HCT116 (cell line): Measurements from ENCODE around the gene SERPINB8. TPM values are rescaled to one million over a fixed set of nuclear protein-coding genes. Genes with fewer than 3 reads are reported as not detected.

Experiments used
- ATAC-seq: fragments of 200-7000 bp; cut with Tn5 transposase; 2 replicates; pipeline ENCODE4 v1.9.1; 2020; ENCODE audit warnings: mild to moderate bottlenecking, moderate library complexity
- BruUV-seq: library from RNA; stranded (reverse); fragments of 400-500 nt; replicated peaks from 2 replicates; lab custom pipeline; 2021; lab: Mats Ljungman, UMichigan
- CTCF ChIA-PET: fragments of 300-600 bp; sonication (Branson Sonifier 250); formaldehyde crosslinking; loops from one replicate; lab custom pipeline; 2021; ENCODE audit warnings: antibody characterized with exemption; lab: Charles Lee
- POLR2A ChIA-PET: fragments of 300-600, 350-600 bp; sonication (Branson Sonifier 250); formaldehyde crosslinking; loops from one replicate; lab custom pipeline; 2021; ENCODE audit warnings: antibody characterized with exemption; lab: Charles Lee
- RAD21 ChIA-PET, 2 experiments: fragments of 300-600 bp; sonication (Branson Sonifier 250); formaldehyde crosslinking; loops; one replicate each; lab custom pipeline; 2023; ENCODE audit warnings: low total read pairs in 2 of 2; ENCODE audit not compliant: uncharacterized antibody in 2 of 2, unreplicated experiment in 2 of 2, low non-redundant PET in 1 of 2; lab: Charles Lee
- DNase-seq: peaks from one replicate; pipeline ENCODE4 v3.0.0-alpha.2; 2010; ENCODE audit warnings: low read depth, low spot score
- H2AFZ ChIP-seq: fragments of 200-600 bp; shearing (Covaris generic), sonication (generic); 2 replicates; pipeline ENCODE4 v1.6.1; 2017; ENCODE audit warnings: low read depth, mixed run types, mixed read lengths, antibody characterized with exemption, low read length; ENCODE audit not compliant: poor library complexity, severe bottlenecking
- H3K27ac ChIP-seq: 2 replicates; pipeline ENCODE4 v1.5.1; 2012; ENCODE audit warnings: low read depth, low read length
- H3K27me3 ChIP-seq: fragments of 200-600 bp; sonication (generic); 2 replicates; pipeline ENCODE4 v1.6.1; 2016; ENCODE audit warnings: mixed run types, low read length, mixed read lengths; ENCODE audit not compliant: insufficient read depth
- H3K36me3 ChIP-seq, 2 experiments: fragments of 200-500 bp in 1 of 2; fragments of 200-600 bp in 1 of 2; sonication (Bioruptor generic) in 1 of 2; sonication (generic) in 1 of 2; 2 replicates each; pipeline versions ENCODE4 v1.5.1 to v1.6.1; 2014 to 2016; ENCODE audit warnings: low read length in 2 of 2, inconsistent platforms in 1 of 2, mixed read lengths in 1 of 2, mixed run types in 1 of 2; ENCODE audit not compliant: insufficient read depth in 2 of 2, control insufficient read depth in 1 of 2
- H3K4me1 ChIP-seq, 2 experiments: fragments of 200-600 bp in 1 of 2; sonication (generic) in 1 of 2; 2 replicates each; pipeline versions ENCODE4 v1.5.1 to v1.6.1; 2012 to 2017; ENCODE audit warnings: low read length in 2 of 2, inconsistent platforms in 1 of 2, mild to moderate bottlenecking in 1 of 2, mixed read lengths in 1 of 2, mixed run types in 1 of 2, moderate library complexity in 1 of 2; ENCODE audit not compliant: insufficient read depth in 2 of 2, control insufficient read depth in 1 of 2
- H3K4me2 ChIP-seq: fragments of 200-600 bp; sonication (generic); 2 replicates; pipeline ENCODE4 v1.6.1; 2017; ENCODE audit warnings: mixed run types, low read length, mixed read lengths
- H3K4me3 ChIP-seq, 2 experiments: fragments of 200-600 bp in 1 of 2; sonication (generic) in 1 of 2; replicated peaks in 1 of 2; 2 replicates each; pipeline ENCODE4 v1.5.1; 2011 to 2016; ENCODE audit warnings: low read length in 2 of 2, control low read depth in 1 of 2, low read depth in 1 of 2, mild to moderate bottlenecking in 1 of 2, mixed read lengths in 1 of 2, mixed run types in 1 of 2
- H3K79me2 ChIP-seq: fragments of 200-600 bp; sonication (generic); 2 replicates; pipeline ENCODE4 v1.6.1; 2017; ENCODE audit warnings: mild to moderate bottlenecking, mixed run types, low read length, moderate library complexity, mixed read lengths; ENCODE audit not compliant: insufficient read depth
- H3K9ac ChIP-seq: fragments of 200-600 bp; sonication (generic); 2 replicates; pipeline ENCODE4 v1.6.1; 2016; ENCODE audit warnings: low read length, mixed read lengths
- H3K9me2 ChIP-seq: fragments of 200-600 bp; sonication (generic), shearing (Covaris generic); 2 replicates; pipeline ENCODE4 v1.6.1; 2017; ENCODE audit warnings: mixed run types, mild to moderate bottlenecking, moderate library complexity; ENCODE audit not compliant: insufficient read depth
- H3K9me3 ChIP-seq, 2 experiments: fragments of 200-500 bp in 1 of 2; fragments of 200-600 bp in 1 of 2; sonication (Bioruptor generic) in 1 of 2; sonication (generic) in 1 of 2; 2 replicates each; pipeline ENCODE4 v1.6.1; 2014 to 2017; ENCODE audit warnings: low read length in 2 of 2, mixed read lengths in 2 of 2, inconsistent platforms in 1 of 2, low read depth in 1 of 2, mild to moderate bottlenecking in 1 of 2, mixed run types in 1 of 2, moderate library complexity in 1 of 2; ENCODE audit not compliant: control insufficient read depth in 1 of 2, insufficient read depth in 1 of 2
- H4K20me1 ChIP-seq: fragments of 200-600 bp; sonication (generic), shearing (Covaris generic); 2 replicates; pipeline ENCODE4 v1.6.1; 2017; ENCODE audit warnings: mixed run types, mild to moderate bottlenecking, moderate library complexity; ENCODE audit not compliant: insufficient read depth
- CBX3 ChIP-seq: IDR thresholded peaks from 2 replicates; pipeline ENCODE4 v1.6.1; 2012; ENCODE audit warnings: low read depth
- CEBPB ChIP-seq: IDR thresholded peaks from 2 replicates; pipeline ENCODE4 v1.6.1; 2012; ENCODE audit warnings: low read depth
- EGR1 ChIP-seq: IDR thresholded peaks from 2 replicates; pipeline ENCODE4 v1.6.1; 2012; ENCODE audit warnings: low read depth
- POLR2A ChIP-seq: IDR thresholded peaks from 2 replicates; pipeline ENCODE4 v1.7.0; 2011; ENCODE audit warnings: borderline replicate concordance; ENCODE audit not compliant: insufficient read depth, insufficient read length; ENCODE audit errors: extremely low read depth
- SRF ChIP-seq: IDR thresholded peaks from 2 replicates; pipeline ENCODE4 v1.6.1; 2012; ENCODE audit warnings: low read depth
- intact Hi-C: fragments of 100-400 bp; cut with micrococcal nuclease; formaldehyde crosslinking; loops from 2 replicates; pipeline ENCODE4 v1.10.0; 2022
- total RNA-seq: library from RNA; stranded (reverse); gene quantifications from one replicate; pipeline ENCODE4 v1.2.1, GENCODE V29; 2021; ENCODE audit not compliant: unreplicated experiment

SERPINB8 gene
- total RNA-seq, 1 experiment from 2014 or later = 5.9 TPM

DNA sequence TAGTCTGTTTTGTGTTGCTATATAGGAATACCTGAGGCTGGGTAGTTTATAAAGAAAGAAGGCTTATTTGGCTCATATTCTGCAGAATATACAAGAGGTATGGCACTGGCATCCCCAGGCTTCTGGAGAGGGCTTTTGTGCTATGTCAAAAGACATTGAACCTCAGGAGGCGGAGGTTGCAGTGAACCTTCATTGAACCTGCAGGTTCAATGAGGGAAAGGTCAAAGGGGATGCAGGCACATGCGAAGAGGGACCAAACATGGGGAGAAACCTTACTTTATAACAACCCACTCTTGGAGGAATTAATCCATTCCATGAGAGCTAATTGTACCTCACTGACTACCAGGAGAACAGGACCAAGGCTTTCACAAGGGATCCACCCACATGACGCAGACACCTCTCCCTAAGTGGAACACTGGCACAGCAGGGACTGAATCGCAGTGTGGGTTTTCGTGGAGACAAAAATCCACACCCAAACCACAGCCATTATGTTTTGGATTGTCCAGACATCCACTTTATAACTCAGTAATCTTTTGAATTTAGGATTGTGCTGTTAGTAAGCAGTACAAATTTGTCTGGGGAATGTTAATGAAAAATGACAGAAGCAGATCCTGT lies 4.1 kb upstream of the SERPINB8 start:
- DNase-seq (no peak), ATAC-seq (no peak)
- ChIA-PET RAD21 (no interaction called here), POLR2A (no interaction called here), CTCF (no interaction called here)
- Histone ChIP-seq H3K27me3 (no peaks in the 10 kb centered on the region), H3K4me1 (peaks cover 0 to 13% of the 10 kb centered on the region in 2 experiments; a peak in 3 of 4 replicates), H3K9me2 (no peaks in the 10 kb centered on the region), H3K27ac (no peak overlapping the region), H3K36me3 (no peaks in the 10 kb centered on the region), H3K79me2 (no peaks in the 10 kb centered on the region), H2AFZ (no peak overlapping the region), H3K9ac (no peak overlapping the region), H3K9me3 (no peaks in the 10 kb centered on the region), H3K4me3 (no peak overlapping the region), H4K20me1 (no peaks in the 10 kb centered on the region), H3K4me2 (no peak overlapping the region)
- TF ChIP-seq SRF (no peak), CBX3 (no peak), EGR1 (no peak)
- intact Hi-C loops = no loop called here
- BruUV-seq = no TSS peak

DNA sequence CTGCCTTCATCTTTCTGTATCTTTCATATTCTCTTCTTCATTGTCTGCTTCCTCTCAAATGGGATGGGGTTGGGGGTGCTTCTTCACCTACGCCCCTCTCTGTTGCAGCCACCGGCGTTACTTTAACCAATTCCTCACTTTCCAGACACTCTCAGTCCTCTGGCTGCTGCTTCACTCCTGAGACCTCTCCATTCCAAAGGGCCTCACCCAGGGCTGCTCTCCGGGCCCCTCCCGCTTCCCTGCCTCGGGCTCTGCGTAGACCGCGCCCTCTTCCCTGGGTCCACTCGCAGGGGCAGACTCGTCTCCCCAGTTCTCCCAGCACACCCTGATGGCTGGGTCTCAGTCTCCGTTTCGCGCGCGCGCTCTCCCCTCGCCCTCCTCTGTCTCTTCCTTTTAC lies 926 bp downstream of the SERPINB8 start:
- RAD21 ChIA-PET = no interaction called here

More for the DNA sequence above, 926 bp downstream of the SERPINB8 start:
- DNase-seq = no peak
- H3K9ac ChIP-seq = peak overlapping the region; percentile 76
- CTCF ChIA-PET = interaction anchor here (0.6 to 0.8 kb wide), 2 partner anchors 11 to 24 kb away, joined by 3 read pairs; no protein-coding TSS in a partner anchor
- H3K4me1 ChIP-seq = peaks cover 6 to 19% of the 10 kb centered on the region in 2 experiments; a peak in 3 of 4 replicates
- no peaks in the 10 kb centered on the region for H3K9me2 ChIP-seq
- BruUV-seq = TSS peak; percentile 33
- H3K27ac ChIP-seq = peak overlapping the region; percentile 96
- H3K4me2 ChIP-seq = peak overlapping the region; percentile 79
- POLR2A ChIA-PET = interaction anchor here (0.7 to 1.5 kb wide), 6 partner anchors 7 to 35 kb away, joined by 3 to 5 read pairs (median 3); no protein-coding TSS in a partner anchor
- no peaks in the 10 kb centered on the region for H3K9me3 ChIP-seq
- no peak overlapping the region for H2AFZ ChIP-seq
- H4K20me1 ChIP-seq = no peaks in the 10 kb centered on the region
- peak overlapping the region; percentile 83 to 90 for H3K4me3 ChIP-seq
- no peaks in the 10 kb centered on the region for H3K27me3 ChIP-seq
- TF ChIP-seq POLR2A (peak; percentile 15), CEBPB (no peak)
- ATAC-seq = peak; percentile 67
- no peaks in the 10 kb centered on the region for H3K79me2 ChIP-seq
- intact Hi-C loops = no loop called here
- H3K36me3 ChIP-seq = no peaks in the 10 kb centered on the region
